ENCODE results near the gene TIMM22. TPM values are rescaled to one million over a fixed set of nuclear protein-coding genes. Genes with fewer than 3 reads are reported as not detected.

The TIMM22 gene
- polyA plus RNA-seq, 3 donors: 3.2 to 13.6 (median 13.1) TPM

DNA sequence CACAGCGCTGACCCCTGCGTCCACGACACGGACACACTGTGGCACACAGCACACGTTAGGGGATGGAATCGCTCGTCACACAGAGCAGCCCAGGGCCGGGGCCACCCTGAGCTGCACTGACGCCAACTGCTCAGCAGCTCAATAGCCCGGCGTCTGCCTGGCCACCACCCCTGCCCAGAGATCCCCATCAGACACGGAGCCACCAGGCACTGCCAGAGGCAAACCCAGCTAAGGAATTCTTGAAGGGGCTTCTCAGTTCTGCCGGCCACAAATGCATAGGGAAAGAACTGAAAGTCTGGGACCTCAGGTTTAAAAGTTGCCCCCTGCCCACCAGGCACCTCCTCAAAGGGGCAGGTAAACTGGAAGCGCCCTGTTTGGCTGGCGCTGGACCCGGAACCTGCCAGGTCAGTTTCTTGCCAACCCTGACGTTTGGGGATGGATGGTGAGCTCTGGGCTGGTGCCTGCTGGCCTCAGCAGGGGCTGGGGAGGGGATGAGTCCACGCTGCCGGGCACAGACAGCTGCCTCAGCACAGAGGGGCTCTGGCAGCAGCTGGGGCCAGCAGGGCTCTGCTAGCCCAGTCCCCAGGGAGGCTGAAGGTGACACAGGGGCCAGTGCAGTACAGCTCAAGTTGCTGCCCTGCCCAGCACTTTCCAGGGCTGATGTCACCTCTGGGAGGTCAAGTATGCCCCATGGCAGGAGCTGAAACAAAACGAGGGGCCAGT, 33.2 kb downstream of the TIMM22 start:
- Mint-ChIP-seq H3K4me1 (peaks cover 13% of the 10 kb centered on the region), H3K36me3 (peaks cover 33 to 74% of the 10 kb centered on the region in 2 donors), H3K27ac (peak overlapping the region in 1 of 7 donors; percentile 70), H3K4me3 (no peak overlapping the region), H3K9me3 (no peaks in the 10 kb centered on the region), H3K27me3 (ENCODE audit: low read depth in 3 of 3) (peaks cover 0 to 1% (median 0%) of the 10 kb centered on the region in 3 donors)
- WGBS (ENCODE audit: insufficient coverage): 96% methylated on average over 17 of the region's 20 CpGs
- H3K79me2 ChIP-seq (ENCODE audit: insufficient read depth, low read length): peaks cover 40% of the 10 kb centered on the region
- no peak overlapping the region for H3K4me2 ChIP-seq (replicated peaks; ENCODE audit: extremely low read depth, low read length, poor library complexity, severe bottlenecking)
- H2AFZ ChIP-seq (ENCODE audit: insufficient read depth, low read depth, low read length, poor library complexity, severe bottlenecking): no peak overlapping the region
- H3K9me3 ChIP-seq (replicated peaks in 1 of 2; ENCODE audit: control insufficient read depth in 1 of 2, insufficient read depth in 1 of 2, low read length in 2 of 2): no peaks in the 10 kb centered on the region
- peaks cover 96% of the 10 kb centered on the region for H4K20me1 ChIP-seq (ENCODE audit: insufficient read depth, low read length)
- peaks cover 47 to 88% of the 10 kb centered on the region in 2 donors for H3K36me3 ChIP-seq (replicated peaks in 1 of 2; ENCODE audit: control insufficient read depth in 1 of 2, insufficient read depth in 2 of 2, low read length in 2 of 2)
- H3K27ac ChIP-seq (ENCODE audit: low read depth in 1 of 2, low read length in 2 of 2): no peak overlapping the region
- no peaks in the 10 kb centered on the region for H3K27me3 ChIP-seq (ENCODE audit: control insufficient read depth in 2 of 2, insufficient read depth in 2 of 2, low read length in 2 of 2)
- no peak for TF ChIP-seq CTCF (IDR thresholded peaks at IDR 0.05)
- H3K9ac ChIP-seq (ENCODE audit: insufficient read depth, low read length, poor library complexity, severe bottlenecking): no peak overlapping the region
- no peak overlapping the region for H3K4me3 ChIP-seq (replicated peaks in 1 of 3; ENCODE audit: low read depth in 2 of 3, low read length in 3 of 3)
- no peak for DNase-seq
- no peaks in the 10 kb centered on the region for H3K4me1 ChIP-seq (ENCODE audit: control insufficient read depth in 1 of 2, insufficient read depth in 2 of 2, low read length in 2 of 2)
- intact Hi-C loops (cut with micrococcal nuclease): no loop called here

DNA sequence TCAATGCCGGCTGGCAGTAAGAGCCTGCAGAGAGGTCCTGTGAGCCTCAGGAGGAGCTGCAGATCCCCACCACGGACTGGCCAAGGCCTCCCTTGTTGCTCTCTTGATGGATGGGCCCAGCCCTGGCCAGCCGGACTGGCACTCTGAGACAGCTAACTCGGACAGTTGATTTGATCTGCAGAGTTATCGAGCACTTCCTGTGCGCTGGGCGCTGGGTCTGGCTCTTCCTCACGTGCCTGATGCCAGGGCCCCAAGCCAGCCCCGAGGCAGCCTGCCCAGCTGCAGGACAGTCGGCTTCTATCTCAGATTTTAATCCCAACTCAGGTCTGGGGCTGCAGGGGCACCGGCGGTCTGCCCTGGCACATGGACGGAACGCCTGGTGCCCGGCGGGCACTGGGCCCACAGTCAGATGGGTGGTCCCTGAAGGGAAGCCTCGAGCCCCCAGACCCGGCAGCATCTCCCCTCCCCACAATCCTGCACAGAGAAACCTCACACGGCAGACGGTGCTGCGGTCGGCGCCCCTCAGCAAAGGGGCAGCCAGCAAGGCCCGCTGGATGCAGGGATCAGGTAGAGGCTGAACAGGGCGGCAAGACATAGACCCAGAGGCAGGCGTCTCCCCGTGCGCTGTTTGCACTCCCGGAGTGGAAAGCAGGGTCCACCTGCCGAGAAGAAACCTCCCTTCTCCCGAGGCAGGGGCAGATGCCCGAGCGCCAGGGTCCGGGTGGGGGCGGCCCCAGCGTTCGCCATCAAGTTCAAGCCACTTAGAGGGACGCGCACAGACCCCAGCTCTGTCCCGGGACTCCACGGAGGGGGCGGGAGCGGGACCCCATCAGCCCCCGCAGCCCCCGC, 34.0 kb downstream of the TIMM22 start:
- no peak for TF ChIP-seq CTCF (IDR thresholded peaks at IDR 0.05)
- WGBS (ENCODE audit: insufficient coverage): 94% methylated on average over 33 of the region's 45 CpGs
- no peak overlapping the region for H3K9ac ChIP-seq (ENCODE audit: insufficient read depth, low read length, poor library complexity, severe bottlenecking)
- intact Hi-C loops (cut with micrococcal nuclease): no loop called here
- H3K79me2 ChIP-seq (ENCODE audit: insufficient read depth, low read length): peaks cover 39% of the 10 kb centered on the region
- DNase-seq: no peak
- H4K20me1 ChIP-seq (ENCODE audit: insufficient read depth, low read length): peaks cover 93% of the 10 kb centered on the region
- H3K27ac ChIP-seq (ENCODE audit: low read depth in 1 of 2, low read length in 2 of 2): no peak overlapping the region
- H3K27me3 ChIP-seq (ENCODE audit: control insufficient read depth in 2 of 2, insufficient read depth in 2 of 2, low read length in 2 of 2): no peaks in the 10 kb centered on the region
- no peaks in the 10 kb centered on the region for H3K27me3 Mint-ChIP-seq (ENCODE audit: low read depth in 3 of 3)
- H3K4me2 ChIP-seq (replicated peaks; ENCODE audit: extremely low read depth, low read length, poor library complexity, severe bottlenecking): no peak overlapping the region
- no peak overlapping the region for H2AFZ ChIP-seq (ENCODE audit: insufficient read depth, low read depth, low read length, poor library complexity, severe bottlenecking)
- H3K27ac Mint-ChIP-seq: no peak overlapping the region
- H3K4me3 ChIP-seq (replicated peaks in 1 of 3; ENCODE audit: low read depth in 2 of 3, low read length in 3 of 3): no peak overlapping the region
- peaks cover 13% of the 10 kb centered on the region for H3K4me1 Mint-ChIP-seq
- no peaks in the 10 kb centered on the region for H3K4me1 ChIP-seq (ENCODE audit: control insufficient read depth in 1 of 2, insufficient read depth in 2 of 2, low read length in 2 of 2)
- peaks cover 27 to 67% of the 10 kb centered on the region in 2 donors for H3K36me3 Mint-ChIP-seq
- H3K4me3 Mint-ChIP-seq: no peak overlapping the region
- H3K9me3 Mint-ChIP-seq: no peaks in the 10 kb centered on the region
- no peaks in the 10 kb centered on the region for H3K9me3 ChIP-seq (replicated peaks in 1 of 2; ENCODE audit: control insufficient read depth in 1 of 2, insufficient read depth in 1 of 2, low read length in 2 of 2)
- H3K36me3 ChIP-seq (replicated peaks in 1 of 2; ENCODE audit: control insufficient read depth in 1 of 2, insufficient read depth in 2 of 2, low read length in 2 of 2): peaks cover 45 to 81% of the 10 kb centered on the region in 2 donors
